ENCODE measurements around the gene ITPR1.

GRCh38 chr3:4741404-4742307, 248.5 kb downstream of the ITPR1 start:
- TF ChIP-seq NFRKB (IDR thresholded peaks at IDR 0.05) (no peak), SP1 (IDR thresholded peaks at IDR 0.05) (no peak), FOXA1 (IDR thresholded peaks at IDR 0.05) (no peak), FOXM1 (IDR thresholded peaks at IDR 0.05; ENCODE audit: borderline replicate concordance) (no peak), BHLHE40 (IDR thresholded peaks at IDR 0.05; ENCODE audit: borderline replicate concordance) (no peak), HDGF (IDR thresholded peaks at IDR 0.05; ENCODE audit: borderline replicate concordance) (no peak), ELF4 (IDR thresholded peaks at IDR 0.05) (no peak), ZNF384 (IDR thresholded peaks at IDR 0.05) (no peak), ARNT (IDR thresholded peaks at IDR 0.05) (no peak)

Measured in HEK293T (cell line).